DOHH2 (cell line): ENCODE results near the gene TTC7B.

Source experiments
- H3F3A ChIP-seq: fragments of 200-600 bp; sonication (generic), shearing (Covaris generic); 2 replicates; pipeline ENCODE4 v1.6.0; 2016; ENCODE audit warnings: antibody characterized with exemption, mild to moderate bottlenecking; ENCODE audit not compliant: control insufficient read depth, insufficient read depth
- H3K27ac ChIP-seq: fragments of 200-600 bp; sonication (generic); 2 replicates; pipeline ENCODE4 v1.5.1; 2014; ENCODE audit warnings: low read depth, mild to moderate bottlenecking, low read length, moderate library complexity
- H3K27me3 ChIP-seq: fragments of 200-600 bp; sonication (generic); 2 replicates; pipeline ENCODE4 v1.6.1; 2014; ENCODE audit warnings: mild to moderate bottlenecking, low read length, mixed read lengths; ENCODE audit not compliant: control insufficient read depth
- H3K36me3 ChIP-seq: fragments of 200-600 bp; sonication (generic); 2 replicates; pipeline ENCODE4 v1.6.1; 2014; ENCODE audit warnings: mild to moderate bottlenecking, low read length, moderate library complexity, mixed read lengths; ENCODE audit not compliant: control insufficient read depth
- H3K4me1 ChIP-seq: fragments of 200-600 bp; sonication (generic); 2 replicates; pipeline ENCODE4 v1.6.1; 2014; ENCODE audit warnings: mild to moderate bottlenecking, low read length, mixed read lengths; ENCODE audit not compliant: control insufficient read depth
- H3K4me2 ChIP-seq: fragments of 200-600 bp; sonication (generic); 2 replicates; pipeline ENCODE4 v1.6.0; 2014; ENCODE audit warnings: mild to moderate bottlenecking, low read length, moderate library complexity
- H3K4me3 ChIP-seq: fragments of 200-600 bp; sonication (generic); 2 replicates; pipeline ENCODE4 v1.5.1; 2014; ENCODE audit warnings: mild to moderate bottlenecking, low read length, mixed read lengths
- H3K79me2 ChIP-seq: fragments of 200-600 bp; sonication (generic); 2 replicates; pipeline ENCODE4 v1.6.1; 2014; ENCODE audit warnings: mild to moderate bottlenecking, low read length, mixed read lengths; ENCODE audit not compliant: control insufficient read depth
- H3K9me2 ChIP-seq: fragments of 200-600 bp; sonication (generic); replicated peaks from 2 replicates; pipeline ENCODE4 v1.6.1; 2014; ENCODE audit warnings: mild to moderate bottlenecking, low read length, mixed read lengths; ENCODE audit not compliant: control insufficient read depth
- H3K9me3 ChIP-seq: fragments of 200-600 bp; sonication (generic); 2 replicates; pipeline ENCODE4 v1.6.1; 2014; ENCODE audit warnings: antibody characterized with exemption, low read length, mixed read lengths; ENCODE audit not compliant: control insufficient read depth, insufficient read depth
- H4K20me1 ChIP-seq: fragments of 200-600 bp; sonication (generic); 2 replicates; pipeline ENCODE4 v1.6.0; 2014; ENCODE audit warnings: low read depth, mild to moderate bottlenecking, antibody characterized with exemption, low read length, moderate library complexity; ENCODE audit not compliant: control insufficient read depth, insufficient read depth
- EZH2phosphoT487 ChIP-seq: fragments of 200-600 bp; sonication (generic); IDR thresholded peaks from 2 replicates; pipeline ENCODE4 v1.6.1; 2017; ENCODE audit warnings: borderline replicate concordance, mild to moderate bottlenecking, antibody characterized with exemption, low read length, moderate library complexity, mixed read lengths
- TF ChIP-seq, protein P1 (sequence below): fragments of 200-600 bp; sonication (generic); IDR thresholded peaks from one replicate; pipeline ENCODE4 v1.5.1; 2014; ENCODE audit warnings: antibody characterized with exemption, mild to moderate bottlenecking, low read depth, low read length; ENCODE audit not compliant: poor library complexity, severe bottlenecking

The TTC7B gene

DNA sequence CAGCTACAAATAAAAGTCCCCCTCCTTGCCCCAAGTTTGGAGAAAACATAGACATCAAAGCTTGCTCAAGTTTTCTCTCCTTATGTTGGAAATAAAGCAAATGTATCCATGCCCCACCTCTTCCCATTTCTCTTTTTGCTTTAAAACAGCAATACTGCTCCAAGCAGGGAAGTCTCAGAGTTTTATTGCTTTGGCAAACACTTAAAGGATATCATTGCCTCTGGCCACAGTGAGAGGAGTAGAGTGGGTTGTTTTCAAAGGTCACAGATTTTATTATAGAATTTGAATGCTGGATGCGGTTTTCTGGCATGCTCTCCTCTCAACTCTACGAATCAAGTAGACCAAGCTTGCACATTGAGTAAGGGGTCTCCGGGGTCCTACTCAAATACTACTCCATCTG is 149.7 kb downstream of the TTC7B start:
- Histone ChIP-seq H3K27me3 (0 out of 2 replicates have a peak, but pooled peaks cover 3% of the 10 kb centered on the region), H3K9me2 (no peaks in the 10 kb centered on the region), H4K20me1 (no peaks in the 10 kb centered on the region), H3K36me3 (no peaks in the 10 kb centered on the region), H3F3A (no peaks in the 10 kb centered on the region), H3K4me3 (no peak overlapping the region), H3K9me3 (no peaks in the 10 kb centered on the region), H3K27ac (no peak overlapping the region), H3K4me2 (no peak overlapping the region), H3K79me2 (no peaks in the 10 kb centered on the region), H3K4me1 (peaks cover 11% of the 10 kb centered on the region)
- TF ChIP-seq, protein P1, sequence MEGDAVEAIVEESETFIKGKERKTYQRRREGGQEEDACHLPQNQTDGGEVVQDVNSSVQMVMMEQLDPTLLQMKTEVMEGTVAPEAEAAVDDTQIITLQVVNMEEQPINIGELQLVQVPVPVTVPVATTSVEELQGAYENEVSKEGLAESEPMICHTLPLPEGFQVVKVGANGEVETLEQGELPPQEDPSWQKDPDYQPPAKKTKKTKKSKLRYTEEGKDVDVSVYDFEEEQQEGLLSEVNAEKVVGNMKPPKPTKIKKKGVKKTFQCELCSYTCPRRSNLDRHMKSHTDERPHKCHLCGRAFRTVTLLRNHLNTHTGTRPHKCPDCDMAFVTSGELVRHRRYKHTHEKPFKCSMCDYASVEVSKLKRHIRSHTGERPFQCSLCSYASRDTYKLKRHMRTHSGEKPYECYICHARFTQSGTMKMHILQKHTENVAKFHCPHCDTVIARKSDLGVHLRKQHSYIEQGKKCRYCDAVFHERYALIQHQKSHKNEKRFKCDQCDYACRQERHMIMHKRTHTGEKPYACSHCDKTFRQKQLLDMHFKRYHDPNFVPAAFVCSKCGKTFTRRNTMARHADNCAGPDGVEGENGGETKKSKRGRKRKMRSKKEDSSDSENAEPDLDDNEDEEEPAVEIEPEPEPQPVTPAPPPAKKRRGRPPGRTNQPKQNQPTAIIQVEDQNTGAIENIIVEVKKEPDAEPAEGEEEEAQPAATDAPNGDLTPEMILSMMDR, result no peak
- TF ChIP-seq EZH2phosphoT487, result no peak

DNA sequence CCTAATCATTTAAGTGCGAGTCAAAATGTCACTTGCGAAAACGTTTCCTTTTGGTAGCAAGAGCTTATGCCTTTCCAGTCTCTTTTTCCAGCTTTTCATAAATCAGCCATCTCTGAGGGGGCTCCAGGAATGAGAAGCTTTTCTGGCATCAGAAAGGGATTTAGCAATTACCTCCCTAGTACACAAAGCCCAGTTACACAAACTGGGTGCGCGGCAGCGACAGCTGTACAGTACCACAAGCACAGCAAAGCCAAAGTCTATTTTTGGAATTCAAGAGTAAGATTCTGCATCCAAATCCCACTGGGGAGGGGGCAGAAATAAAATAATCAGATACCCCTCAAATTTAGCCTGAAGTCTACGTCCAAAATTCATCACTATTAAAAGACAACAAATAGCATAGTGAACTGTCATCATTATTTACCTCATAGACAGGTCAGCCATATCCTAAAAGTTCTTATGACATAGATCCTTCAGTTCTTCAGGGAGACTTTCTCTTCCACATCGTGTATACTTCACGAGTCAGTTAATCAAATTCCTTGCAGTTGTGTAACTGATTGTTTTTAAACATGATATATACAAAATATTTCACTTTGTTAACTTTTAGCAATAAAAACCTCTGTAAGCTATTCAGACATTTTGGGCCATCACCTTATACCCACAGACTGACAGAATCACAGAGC is 150.8 kb downstream of the TTC7B start:
- TF ChIP-seq, protein P1, result no peak
- no peak for TF ChIP-seq EZH2phosphoT487
- Histone ChIP-seq H3K9me3 (no peaks in the 10 kb centered on the region), H3K27ac (no peak overlapping the region), H3K36me3 (no peaks in the 10 kb centered on the region), H3K27me3 (0 out of 2 replicates have a peak, but pooled peaks cover 3% of the 10 kb centered on the region), H3K79me2 (no peaks in the 10 kb centered on the region), H4K20me1 (no peaks in the 10 kb centered on the region), H3F3A (no peaks in the 10 kb centered on the region), H3K4me1 (no peaks in the 10 kb centered on the region), H3K9me2 (no peaks in the 10 kb centered on the region), H3K4me2 (no peak overlapping the region), H3K4me3 (no peak overlapping the region)

DNA sequence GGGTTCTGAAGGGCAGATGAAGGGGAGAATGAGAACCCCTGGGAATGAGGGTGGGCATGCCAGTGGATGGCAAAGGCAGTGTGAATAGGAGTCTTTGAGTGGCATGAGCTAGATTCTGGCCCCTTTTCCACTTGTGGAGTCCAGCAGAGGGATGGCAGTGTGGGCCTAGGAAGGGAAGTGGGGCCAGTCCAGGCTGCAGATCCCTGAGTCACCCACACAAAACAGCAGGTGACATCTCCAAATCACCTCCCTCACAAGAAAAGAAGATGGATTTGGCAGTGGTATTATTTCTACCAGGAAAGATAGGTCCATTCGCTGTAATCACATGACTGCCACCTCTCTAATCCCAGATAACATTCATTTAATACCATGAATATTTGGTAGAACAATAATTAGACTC is 151.3 kb downstream of the TTC7B start:
- no peak overlapping the region for H3K27ac ChIP-seq
- TF ChIP-seq, protein P1, result no peak
- no peak for TF ChIP-seq EZH2phosphoT487
- H3K27me3 ChIP-seq, result 0 out of 2 replicates have a peak, but pooled peaks cover 3% of the 10 kb centered on the region
- H3F3A ChIP-seq, result no peaks in the 10 kb centered on the region
- H4K20me1 ChIP-seq, result no peaks in the 10 kb centered on the region
- no peak overlapping the region for H3K4me3 ChIP-seq
- H3K9me3 ChIP-seq, result no peaks in the 10 kb centered on the region
- H3K4me1 ChIP-seq, result no peaks in the 10 kb centered on the region
- H3K36me3 ChIP-seq, result no peaks in the 10 kb centered on the region
- H3K79me2 ChIP-seq, result no peaks in the 10 kb centered on the region
- H3K4me2 ChIP-seq, result no peak overlapping the region
- H3K9me2 ChIP-seq, result no peaks in the 10 kb centered on the region
